Keratinocyte (primary cell): Measurements from ENCODE around the gene SHQ1. TPM values are rescaled to one million over a fixed set of nuclear protein-coding genes. Genes with fewer than 3 reads are reported as not detected.

ENCODE experiments used
- DNase-seq: peaks from one replicate; pipeline ENCODE4 v3.0.0-alpha.2; 2011; ENCODE audit warnings: low read depth, missing footprints, low spot score
- FAIRE-seq: peaks from 2 replicates; lab custom pipeline; 2011; peaks lifted over from hg19 to GRCh38; lab: Jason Lieb, UNC
- H2AFZ ChIP-seq: 2 replicates; pipeline ENCODE4 v1.6.0; 2012; ENCODE audit warnings: low read length, control low read depth, inconsistent platforms; ENCODE audit not compliant: control insufficient read depth
- H3K27ac ChIP-seq: 2 replicates; pipeline ENCODE4 v1.5.1; 2011; ENCODE audit warnings: low read length; ENCODE audit not compliant: control insufficient read depth, insufficient read depth
- H3K27me3 ChIP-seq: 3 replicates; pipeline ENCODE4 v1.6.0; 2011; ENCODE audit warnings: low read length; ENCODE audit not compliant: control insufficient read depth, insufficient read depth; ENCODE audit errors: extremely low read depth
- H3K36me3 ChIP-seq, 2 experiments: 2 replicates in 1 of 2; 3 replicates in 1 of 2; pipeline ENCODE4 v1.5.1; 2011; ENCODE audit warnings: low read length in 2 of 2, mild to moderate bottlenecking in 1 of 2; ENCODE audit not compliant: control insufficient read depth in 2 of 2, insufficient read depth in 2 of 2; ENCODE audit errors: extremely low read depth in 1 of 2
- H3K4me1 ChIP-seq: 3 replicates; pipeline ENCODE4 v1.5.1; 2011; ENCODE audit warnings: low read length; ENCODE audit not compliant: control insufficient read depth, insufficient read depth; ENCODE audit errors: extremely low read depth
- H3K4me2 ChIP-seq: 3 replicates; pipeline ENCODE4 v1.6.0; 2011; ENCODE audit warnings: low read depth, low read length; ENCODE audit not compliant: control insufficient read depth, insufficient read depth; ENCODE audit errors: extremely low read depth
- H3K4me3 ChIP-seq, 3 experiments: fragments of 200-600 bp in 1 of 3; sonication (generic) in 1 of 3; 2 replicates in 2 of 3; 3 replicates in 1 of 3; pipeline ENCODE4 v1.5.1; 2011 to 2016; ENCODE audit warnings: low read length in 3 of 3, mild to moderate bottlenecking in 3 of 3, control low read depth in 2 of 3, inconsistent platforms in 1 of 3, low read depth in 1 of 3, mixed read lengths in 1 of 3, mixed run types in 1 of 3, moderate library complexity in 1 of 3; ENCODE audit not compliant: control insufficient read depth in 2 of 3, insufficient read depth in 2 of 3; ENCODE audit errors: extremely low read depth in 1 of 3
- H3K79me2 ChIP-seq: 2 replicates; pipeline ENCODE4 v1.6.0; 2012; ENCODE audit warnings: low read length; ENCODE audit not compliant: control insufficient read depth, insufficient read depth
- H3K9ac ChIP-seq: 3 replicates; pipeline ENCODE4 v1.6.0; 2011; ENCODE audit warnings: low read length; ENCODE audit not compliant: control insufficient read depth, insufficient read depth; ENCODE audit errors: extremely low read depth
- H3K9me1 ChIP-seq: 3 replicates; pipeline ENCODE4 v1.6.0; 2011; ENCODE audit warnings: low read length; ENCODE audit not compliant: control insufficient read depth, insufficient read depth; ENCODE audit errors: extremely low read depth
- H3K9me3 ChIP-seq: 2 replicates; pipeline ENCODE4 v1.5.1; 2012; ENCODE audit warnings: low read depth, low read length; ENCODE audit not compliant: control insufficient read depth
- H4K20me1 ChIP-seq: 3 replicates; pipeline ENCODE4 v1.6.0; 2011; ENCODE audit warnings: low read length; ENCODE audit not compliant: control insufficient read depth, insufficient read depth; ENCODE audit errors: extremely low read depth
- EZH2 ChIP-seq: IDR thresholded peaks from one replicate; pipeline ENCODE4 v1.6.1; 2012; ENCODE audit warnings: inconsistent platforms, mild to moderate bottlenecking, low read length, moderate library complexity
- dilution Hi-C: fragments of 300-500 bp; cut with MboI; formaldehyde crosslinking; loops from one replicate; pipeline ENCODE4 v1.7.0; 2020; ENCODE audit warnings: low sequenced_read_pairs; ENCODE audit not compliant: extremely low pct_ligation_motif_present
- polyA plus RNA-seq, 5 experiments: library from polyadenylated mRNA; depleted of rRNA in 3 of 5; stranded (reverse) in 3 of 5; stranded (forward) in 1 of 5; unstranded in 1 of 5; fragments of >200 nt; gene quantifications; 1 replicate in 1 of 5; 2 replicates in 3 of 5; 3 replicates in 1 of 5; pipeline versions ENCODE4 v1.2.1 to v1.2.3, GENCODE V29; 2011 to 2012; ENCODE audit warnings: missing spikeins in 2 of 5, low read depth in 1 of 5, low replicate concordance in 1 of 5
- TF ChIP-seq, protein P1 (sequence below), 3 experiments: IDR thresholded peaks in 1 of 3; conservative IDR thresholded peaks in 1 of 3; optimal IDR thresholded peaks in 1 of 3; 2 replicates in 2 of 3; 3 replicates in 1 of 3; pipeline versions ENCODE3 to v1.5.1; 2011; ENCODE audit warnings: low read length in 3 of 3, mild to moderate bottlenecking in 3 of 3, moderate library complexity in 2 of 3, control low read depth in 1 of 3, inconsistent platforms in 1 of 3; ENCODE audit not compliant: insufficient read depth in 2 of 3; ENCODE audit errors: extremely low read depth in 1 of 3

The SHQ1 gene
- polyA plus RNA-seq, 1 donor (not counting 4 experiments of a cell fraction or from before 2014, with no cell fraction given) = 17.7 TPM

DNA sequence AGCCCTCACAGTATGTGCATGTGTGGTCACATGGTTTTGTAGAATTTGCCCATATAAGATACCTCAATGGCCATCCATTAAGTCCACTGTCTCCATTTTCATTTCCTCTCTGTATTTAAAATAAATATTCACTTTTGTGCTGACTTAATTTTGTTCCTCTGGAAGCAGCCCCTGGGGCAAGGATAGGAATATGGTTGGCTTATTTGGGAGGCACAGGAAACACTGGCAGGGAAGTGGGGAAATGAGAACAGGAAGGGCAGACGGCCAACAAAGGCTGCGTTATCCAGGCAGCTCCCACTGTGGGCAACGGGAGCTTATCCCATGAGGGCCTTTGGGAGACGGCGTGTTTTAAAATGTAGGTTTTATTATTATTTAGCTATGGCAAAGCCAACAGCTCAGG is 148.6 kb downstream of the SHQ1 start:
- Histone ChIP-seq H3K9me3 (no peaks in the 10 kb centered on the region), H3K36me3 (no peaks in the 10 kb centered on the region), H3K9ac (no peak overlapping the region), H4K20me1 (no peaks in the 10 kb centered on the region), H2AFZ (no peak overlapping the region), H3K4me3 (no peak overlapping the region), H3K27ac (no peak overlapping the region), H3K9me1 (no peaks in the 10 kb centered on the region), H3K79me2 (no peaks in the 10 kb centered on the region), H3K4me1 (no peaks in the 10 kb centered on the region), H3K4me2 (no peak overlapping the region), H3K27me3 (peaks cover 12% of the 10 kb centered on the region)
- DNase-seq (no peak), FAIRE-seq (no peak)
- TF ChIP-seq EZH2 = no peak
- TF ChIP-seq, protein P1, sequence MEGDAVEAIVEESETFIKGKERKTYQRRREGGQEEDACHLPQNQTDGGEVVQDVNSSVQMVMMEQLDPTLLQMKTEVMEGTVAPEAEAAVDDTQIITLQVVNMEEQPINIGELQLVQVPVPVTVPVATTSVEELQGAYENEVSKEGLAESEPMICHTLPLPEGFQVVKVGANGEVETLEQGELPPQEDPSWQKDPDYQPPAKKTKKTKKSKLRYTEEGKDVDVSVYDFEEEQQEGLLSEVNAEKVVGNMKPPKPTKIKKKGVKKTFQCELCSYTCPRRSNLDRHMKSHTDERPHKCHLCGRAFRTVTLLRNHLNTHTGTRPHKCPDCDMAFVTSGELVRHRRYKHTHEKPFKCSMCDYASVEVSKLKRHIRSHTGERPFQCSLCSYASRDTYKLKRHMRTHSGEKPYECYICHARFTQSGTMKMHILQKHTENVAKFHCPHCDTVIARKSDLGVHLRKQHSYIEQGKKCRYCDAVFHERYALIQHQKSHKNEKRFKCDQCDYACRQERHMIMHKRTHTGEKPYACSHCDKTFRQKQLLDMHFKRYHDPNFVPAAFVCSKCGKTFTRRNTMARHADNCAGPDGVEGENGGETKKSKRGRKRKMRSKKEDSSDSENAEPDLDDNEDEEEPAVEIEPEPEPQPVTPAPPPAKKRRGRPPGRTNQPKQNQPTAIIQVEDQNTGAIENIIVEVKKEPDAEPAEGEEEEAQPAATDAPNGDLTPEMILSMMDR (optimal IDR thresholded peaks at IDR 0.05 in 1 of 3, IDR thresholded peaks at IDR 0.05 in 1 of 3, conservative IDR thresholded peaks at IDR 0.05 in 1 of 3; ENCODE audit: extremely low read depth in 1 of 3, insufficient read depth in 2 of 3, low read length in 3 of 3) = no peak
- dilution Hi-C loops = no loop called here

Other genes with a start within 250 kb of the SHQ1 start
- gene GXYLT2, start 39.6 kb upstream of the SHQ1 start, polyA plus RNA-seq = 0.91 to 2.0 TPM (median 1.4 TPM) in 3 replicates
- gene PPP4R2, start 148.4 kb upstream of the SHQ1 start, polyA plus RNA-seq = 19.2 to 46.6 TPM (median 19.3 TPM) in 3 replicates
- gene EBLN2, start 213.2 kb upstream of the SHQ1 start, polyA plus RNA-seq = 1.0 to 4.0 TPM (median 2.9 TPM) in 3 replicates